Mammary epithelial cell (primary cell): Measurements from ENCODE around the gene ATP5F1D.

ENCODE experiments used
- CTCF ChIP-seq, 2 donors: IDR thresholded peaks in 1 of 2; conservative IDR thresholded peaks in 1 of 2; 2 replicates each; pipeline ENCODE4 v1.5.1; 2011 to 2012; ENCODE audit warnings: inconsistent platforms in 2 of 2, low read length in 2 of 2, mild to moderate bottlenecking in 2 of 2, control low read depth in 1 of 2, low read depth in 1 of 2; ENCODE audit not compliant: insufficient read depth in 1 of 2; ENCODE audit errors: extremely low read depth in 1 of 2
- EZH2 ChIP-seq: IDR thresholded peaks from 2 replicates; pipeline ENCODE4 v1.6.1; 2012; ENCODE audit warnings: low read length, inconsistent platforms, borderline replicate concordance

DNA sequence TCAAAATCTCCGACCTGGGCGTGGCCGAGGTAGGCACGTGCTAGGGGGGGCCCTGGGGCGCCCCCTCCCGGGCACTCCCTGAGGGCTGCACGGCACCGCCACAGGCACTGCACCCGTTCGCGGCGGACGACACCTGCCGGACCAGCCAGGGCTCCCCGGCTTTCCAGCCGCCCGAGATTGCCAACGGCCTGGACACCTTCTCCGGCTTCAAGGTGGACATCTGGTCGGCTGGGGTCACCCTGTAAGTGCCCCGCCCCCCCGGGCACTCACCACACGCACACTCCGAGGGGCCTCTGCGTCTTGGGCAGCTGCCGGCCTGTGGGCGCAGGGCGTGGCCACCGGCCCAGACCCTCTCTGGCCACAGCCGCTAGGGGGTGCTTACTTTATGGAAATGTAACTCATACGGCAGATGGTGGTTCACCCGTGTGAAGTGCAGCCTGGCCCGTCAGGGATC is 21.0 kb upstream of the ATP5F1D start:
- TF ChIP-seq CTCF (conservative IDR thresholded peaks at IDR 0.05 in 1 of 2, IDR thresholded peaks at IDR 0.05 in 1 of 2; ENCODE audit: extremely low read depth in 1 of 2, insufficient read depth in 1 of 2, low read depth in 1 of 2, low read length in 2 of 2) (no peak), EZH2 (no peak)
